Activated CD4-positive, alpha-beta T cell treated with anti-CD3 and anti-CD28 coated beads, Interleukin-2, Interleukin-6, amounts not matched to agents 100 ng/mL and 50 ng/mL, durations not matched to agents 16 hours and 8 hours (primary cell): ENCODE data around the gene PDE6H.
A peak's percentile ranks its signal among the peaks of the same experiment; 100 is the strongest.

Source experiments
- DNase-seq: peaks from one replicate; pipeline ENCODE4 v3.0.0-alpha.2; 2020

Gene PDE6H

GRCh38 chr12:14976658-14977057 lies 3.8 kb downstream of the PDE6H start:
- no peak for DNase-seq

- DNase-seq = no peak
Observed at GRCh38 chr12:14979468-14979867, 6.6 kb downstream of the PDE6H start.

GRCh38 chr12:14981049-14981448 lies 8.2 kb downstream of the PDE6H start:
- DNase-seq = no peak

GRCh38 chr12:14982562-14982961 lies 9.7 kb downstream of the PDE6H start:
- no peak for DNase-seq

- no peak for DNase-seq
Observed at GRCh38 chr12:14982991-14983390, 10.1 kb downstream of the PDE6H start.

GRCh38 chr12:14984036-14984435 lies 11.2 kb downstream of the PDE6H start:
- no peak for DNase-seq

- no peak for DNase-seq
Observed at GRCh38 chr12:14984766-14985285, 12.0 kb downstream of the PDE6H start.

- no peak for DNase-seq
Observed at GRCh38 chr12:14986449-14986848, 13.6 kb downstream of the PDE6H start.

- DNase-seq = no peak
Observed at GRCh38 chr12:14988035-14988434, 15.2 kb downstream of the PDE6H start.

- DNase-seq = no peak
Observed at GRCh38 chr12:14989790-14990189, 16.9 kb downstream of the PDE6H start.

- DNase-seq = no peak
Observed at GRCh38 chr12:14991069-14991468, 18.2 kb downstream of the PDE6H start.

- DNase-seq = no peak
Observed at GRCh38 chr12:14992673-14993072, 19.8 kb downstream of the PDE6H start.

GRCh38 chr12:14993117-14993516 lies 20.3 kb downstream of the PDE6H start:
- DNase-seq = no peak

GRCh38 chr12:14993537-14994266 lies 20.9 kb downstream of the PDE6H start:
- no peak for DNase-seq

- DNase-seq = no peak
Observed at GRCh38 chr12:14994610-14995009, 21.8 kb downstream of the PDE6H start.

- peak; percentile 41 for DNase-seq
Observed at GRCh38 chr12:14995583-14996425, 23.0 kb downstream of the PDE6H start.

GRCh38 chr12:14997998-14998397 lies 25.2 kb downstream of the PDE6H start:
- no peak for DNase-seq

- no peak for DNase-seq
Observed at GRCh38 chr12:14999021-14999694, 26.3 kb downstream of the PDE6H start.

- no peak for DNase-seq
Observed at GRCh38 chr12:14999695-15000365, 27.0 kb downstream of the PDE6H start.

GRCh38 chr12:15000575-15000974 lies 27.7 kb downstream of the PDE6H start:
- no peak for DNase-seq

- DNase-seq = no peak
Observed at GRCh38 chr12:15001733-15002382, 29.0 kb downstream of the PDE6H start.

- DNase-seq = no peak
Observed at GRCh38 chr12:15004421-15004820, 31.6 kb downstream of the PDE6H start.
